A673 (cell line): ENCODE results near the gene PASK.

ENCODE experiments used
- EZH2 ChIP-seq: fragments of 200-600 bp; sonication (generic); IDR thresholded peaks from 2 replicates; pipeline ENCODE4 v1.6.1; 2017; ENCODE audit warnings: borderline replicate concordance, low read depth, mild to moderate bottlenecking, mixed read lengths, antibody characterized with exemption, low read length; ENCODE audit not compliant: poor library complexity, severe bottlenecking
- TF ChIP-seq, protein P1 (sequence below): fragments of 300-800, 200-600 bp; sonication (generic); conservative IDR thresholded peaks from 2 replicates; pipeline ENCODE4 v1.5.1; 2017; ENCODE audit warnings: low read depth, mild to moderate bottlenecking, antibody characterized with exemption, low read length, moderate library complexity, mixed read lengths

DNA sequence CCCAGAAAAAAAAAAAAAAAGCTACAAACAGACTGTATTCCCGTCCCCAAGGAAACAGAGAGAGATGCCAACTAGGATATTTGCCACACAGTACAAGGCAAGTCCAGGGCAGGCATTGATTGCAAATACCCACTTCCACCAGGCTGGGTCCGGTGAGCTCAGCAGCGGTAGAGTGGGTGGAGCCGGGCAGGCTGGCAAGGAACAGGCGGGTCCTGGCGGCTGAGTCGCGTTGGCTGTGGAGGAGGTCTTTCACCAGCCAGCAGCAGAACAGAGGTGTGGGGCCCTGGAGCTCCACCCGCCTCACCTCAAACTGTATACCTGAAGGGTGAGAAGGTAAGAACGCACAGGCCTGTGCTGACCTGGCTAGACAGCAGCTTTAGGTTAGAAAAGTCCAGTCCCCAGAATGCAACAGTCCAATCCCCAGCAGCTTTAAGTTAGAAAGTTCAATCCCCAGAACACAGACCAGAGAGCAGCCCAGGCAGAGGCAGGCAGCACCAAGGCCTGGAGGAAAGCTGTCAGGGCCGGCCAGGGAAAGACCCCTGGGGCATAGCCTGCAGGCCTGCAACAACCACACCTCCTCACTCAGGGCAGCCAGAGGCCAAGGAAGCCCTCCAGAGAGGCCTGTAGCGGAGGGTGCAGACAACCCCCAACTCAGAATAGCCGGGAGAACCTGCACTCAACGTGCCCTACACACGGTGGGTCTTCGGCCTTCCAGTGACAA lies 25.3 kb downstream of the PASK start:
- TF ChIP-seq, protein P1, sequence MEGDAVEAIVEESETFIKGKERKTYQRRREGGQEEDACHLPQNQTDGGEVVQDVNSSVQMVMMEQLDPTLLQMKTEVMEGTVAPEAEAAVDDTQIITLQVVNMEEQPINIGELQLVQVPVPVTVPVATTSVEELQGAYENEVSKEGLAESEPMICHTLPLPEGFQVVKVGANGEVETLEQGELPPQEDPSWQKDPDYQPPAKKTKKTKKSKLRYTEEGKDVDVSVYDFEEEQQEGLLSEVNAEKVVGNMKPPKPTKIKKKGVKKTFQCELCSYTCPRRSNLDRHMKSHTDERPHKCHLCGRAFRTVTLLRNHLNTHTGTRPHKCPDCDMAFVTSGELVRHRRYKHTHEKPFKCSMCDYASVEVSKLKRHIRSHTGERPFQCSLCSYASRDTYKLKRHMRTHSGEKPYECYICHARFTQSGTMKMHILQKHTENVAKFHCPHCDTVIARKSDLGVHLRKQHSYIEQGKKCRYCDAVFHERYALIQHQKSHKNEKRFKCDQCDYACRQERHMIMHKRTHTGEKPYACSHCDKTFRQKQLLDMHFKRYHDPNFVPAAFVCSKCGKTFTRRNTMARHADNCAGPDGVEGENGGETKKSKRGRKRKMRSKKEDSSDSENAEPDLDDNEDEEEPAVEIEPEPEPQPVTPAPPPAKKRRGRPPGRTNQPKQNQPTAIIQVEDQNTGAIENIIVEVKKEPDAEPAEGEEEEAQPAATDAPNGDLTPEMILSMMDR: no peak
- TF ChIP-seq EZH2: no peak
